Measurements from ENCODE around the gene HARBI1.
"Not testable (repeated sequence)": the region's sequence is repeated elsewhere in the genome, so short reads cannot be mapped to it uniquely, and the experiment has no call there.

Gene HARBI1

DNA sequence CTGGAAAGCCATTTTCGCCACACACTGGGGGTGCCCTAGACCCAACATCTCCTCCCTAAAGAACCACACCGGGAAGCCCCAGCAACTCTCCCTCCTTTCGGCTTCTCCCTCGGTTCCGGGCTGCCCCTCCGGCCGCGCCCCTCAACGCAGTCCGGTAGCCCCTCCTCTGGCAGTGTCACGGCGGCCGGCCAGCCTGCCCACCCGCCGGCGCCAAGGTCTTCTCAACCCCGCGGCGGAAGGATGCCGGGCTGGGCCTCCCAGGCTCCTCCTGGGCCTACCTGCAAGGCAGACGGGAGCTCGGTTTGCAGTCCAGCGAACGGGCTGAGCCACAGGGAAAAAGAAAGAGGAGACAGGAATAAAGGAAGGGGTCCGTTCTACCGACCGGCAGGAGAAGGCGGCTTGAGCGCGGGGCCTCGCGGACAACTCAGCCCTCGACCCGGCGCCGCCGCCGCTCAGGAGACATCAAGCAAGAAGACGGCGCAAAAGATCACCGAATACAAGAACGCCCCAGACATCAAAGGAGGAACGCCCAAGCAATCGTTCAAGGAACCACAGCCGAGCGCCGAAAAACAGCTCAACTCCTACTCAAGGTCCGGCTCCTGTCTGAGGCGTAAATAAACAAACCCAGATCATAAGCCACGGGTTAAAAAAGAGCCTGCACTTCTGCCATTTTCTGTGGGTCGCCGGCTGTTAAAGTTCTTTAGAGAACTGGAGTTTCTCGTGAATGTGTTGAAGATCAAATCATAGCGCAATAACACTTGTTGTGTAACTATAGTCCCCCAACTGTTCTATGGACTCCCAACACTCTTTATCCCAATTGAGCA is 23.3 kb downstream of the HARBI1 start, which contains the start of gene AMBRA1:
AMBRA1 (minus strand) TSS at position 474 of the 824 bp plus-strand sequence. CDS start 45,643 bp downstream, outside the sequence.
- H3K4me3 ChIP-seq (replicated peaks; ENCODE audit: low read depth, low read length) = peak within 1 kb of the TSS; percentile 91
- TF ChIP-seq, protein P1, sequence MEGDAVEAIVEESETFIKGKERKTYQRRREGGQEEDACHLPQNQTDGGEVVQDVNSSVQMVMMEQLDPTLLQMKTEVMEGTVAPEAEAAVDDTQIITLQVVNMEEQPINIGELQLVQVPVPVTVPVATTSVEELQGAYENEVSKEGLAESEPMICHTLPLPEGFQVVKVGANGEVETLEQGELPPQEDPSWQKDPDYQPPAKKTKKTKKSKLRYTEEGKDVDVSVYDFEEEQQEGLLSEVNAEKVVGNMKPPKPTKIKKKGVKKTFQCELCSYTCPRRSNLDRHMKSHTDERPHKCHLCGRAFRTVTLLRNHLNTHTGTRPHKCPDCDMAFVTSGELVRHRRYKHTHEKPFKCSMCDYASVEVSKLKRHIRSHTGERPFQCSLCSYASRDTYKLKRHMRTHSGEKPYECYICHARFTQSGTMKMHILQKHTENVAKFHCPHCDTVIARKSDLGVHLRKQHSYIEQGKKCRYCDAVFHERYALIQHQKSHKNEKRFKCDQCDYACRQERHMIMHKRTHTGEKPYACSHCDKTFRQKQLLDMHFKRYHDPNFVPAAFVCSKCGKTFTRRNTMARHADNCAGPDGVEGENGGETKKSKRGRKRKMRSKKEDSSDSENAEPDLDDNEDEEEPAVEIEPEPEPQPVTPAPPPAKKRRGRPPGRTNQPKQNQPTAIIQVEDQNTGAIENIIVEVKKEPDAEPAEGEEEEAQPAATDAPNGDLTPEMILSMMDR (IDR thresholded peaks at IDR 0.05; ENCODE audit: low read depth, low read length, missing control alignments) = no peak
- DNase-seq (ENCODE audit: extremely low read depth, low read depth) = peak; percentile 86

DNA sequence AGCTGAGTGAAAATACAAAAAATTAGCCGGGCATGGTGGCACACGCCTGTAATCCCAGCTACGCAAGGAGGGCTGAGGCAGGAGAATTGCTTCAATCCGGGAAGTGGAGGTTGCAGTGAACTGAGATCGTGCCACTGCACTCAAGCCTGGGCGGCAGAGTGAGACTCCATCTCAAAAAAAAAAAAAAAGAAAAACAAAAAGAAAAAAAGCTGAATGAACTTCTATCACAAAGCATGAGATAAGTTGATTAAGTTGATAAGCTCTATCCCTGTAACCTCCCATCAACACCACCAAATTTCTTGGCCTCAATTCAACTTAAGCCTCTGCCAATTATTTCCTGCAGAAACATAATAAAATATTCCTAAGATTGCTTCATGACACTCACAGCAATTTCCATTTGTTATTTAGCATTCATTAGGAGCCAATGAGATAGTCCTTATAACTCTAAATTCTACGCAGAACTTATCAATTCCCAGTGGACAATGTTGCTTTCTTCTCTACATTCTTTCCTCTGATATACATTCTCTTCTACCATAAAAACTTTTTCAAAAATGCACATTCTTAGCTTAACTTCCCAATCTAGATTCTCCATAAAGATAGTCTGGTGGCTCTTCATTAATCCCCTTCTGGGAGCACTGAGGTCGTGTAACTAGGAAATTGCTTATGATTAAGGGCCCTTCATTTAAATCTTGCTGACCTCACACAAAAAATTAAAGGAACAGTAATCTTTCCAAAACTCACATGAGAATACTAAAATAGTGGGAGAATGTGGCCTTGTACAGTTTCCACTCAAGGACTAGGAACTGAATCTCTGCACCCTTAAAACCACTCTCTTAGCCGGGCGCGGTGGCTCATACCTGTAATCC is 26.1 kb downstream of the HARBI1 start:
- TF ChIP-seq, protein P1 (IDR thresholded peaks at IDR 0.05; ENCODE audit: low read depth, low read length, missing control alignments) = no peak
- no peak overlapping the region for H3K4me3 ChIP-seq (replicated peaks; ENCODE audit: low read depth, low read length)
- no peak for DNase-seq (ENCODE audit: extremely low read depth, low read depth)

DNA sequence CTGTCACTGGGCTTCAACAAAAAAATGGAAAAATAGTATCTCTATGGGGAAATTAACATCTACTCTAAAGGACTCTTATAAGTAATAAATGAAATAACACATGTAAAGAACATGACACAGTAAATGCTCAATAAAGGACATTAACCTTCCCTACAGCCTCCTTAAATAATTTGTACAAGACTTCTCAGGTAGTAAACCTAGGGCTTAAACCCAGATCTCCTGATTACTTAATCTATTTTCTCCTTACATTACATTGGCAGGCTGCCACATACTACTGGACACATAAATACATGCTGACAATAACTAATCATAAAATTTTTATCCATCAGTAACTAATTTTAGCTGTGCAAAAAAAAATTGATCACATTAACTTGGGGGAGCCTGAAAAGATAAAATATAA is 28.1 kb downstream of the HARBI1 start:
- TF ChIP-seq, protein P1 (IDR thresholded peaks at IDR 0.05; ENCODE audit: low read depth, low read length, missing control alignments) = no peak
- no peak overlapping the region for H3K4me3 ChIP-seq (replicated peaks; ENCODE audit: low read depth, low read length)
- no peak for DNase-seq (ENCODE audit: extremely low read depth, low read depth)

DNA sequence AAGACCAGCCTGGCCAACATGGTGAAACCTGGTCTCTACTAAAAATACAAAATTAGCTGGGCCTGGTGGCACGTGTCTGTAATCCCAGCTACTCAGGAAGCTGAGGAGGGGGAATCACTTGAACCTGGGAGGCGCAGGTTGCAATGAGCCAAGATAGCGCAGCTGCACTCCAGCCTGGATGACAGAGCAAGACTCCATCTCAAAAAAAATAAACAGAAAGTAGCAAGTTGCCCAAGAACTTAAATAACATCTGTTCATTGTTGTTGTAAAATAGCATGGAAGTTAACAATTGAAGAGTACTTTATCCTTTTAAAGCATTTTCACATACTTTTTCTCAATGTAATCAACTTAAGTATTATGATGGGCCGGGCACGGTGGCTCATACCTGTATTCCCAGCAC is 28.9 kb downstream of the HARBI1 start:
- TF ChIP-seq, protein P1 (IDR thresholded peaks at IDR 0.05; ENCODE audit: low read depth, low read length, missing control alignments) = no peak
- DNase-seq (ENCODE audit: extremely low read depth, low read depth) = no peak
- H3K4me3 ChIP-seq (replicated peaks; ENCODE audit: low read depth, low read length) = no peak overlapping the region

DNA sequence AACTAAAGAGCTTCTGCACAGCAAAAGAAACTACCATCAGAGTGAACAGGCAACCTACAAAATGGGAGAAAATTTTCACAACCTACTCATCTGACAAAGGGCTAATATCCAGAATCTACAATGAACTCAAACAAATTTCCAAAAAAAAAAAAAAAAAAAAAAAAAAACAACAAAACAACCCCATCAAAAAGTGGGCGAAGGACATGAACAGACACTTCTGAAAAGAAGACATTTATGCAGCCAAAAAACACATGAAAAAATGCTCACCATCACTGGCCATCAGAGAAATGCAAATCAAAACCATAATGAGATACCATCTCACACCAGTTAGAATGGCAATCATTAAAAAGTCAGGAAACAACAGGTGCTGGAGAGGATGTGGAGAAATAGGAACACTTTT is 33.5 kb downstream of the HARBI1 start:
- H3K4me3 ChIP-seq (replicated peaks; ENCODE audit: low read depth, low read length); DNase-seq (ENCODE audit: extremely low read depth, low read depth): not testable (repeated sequence)

DNA sequence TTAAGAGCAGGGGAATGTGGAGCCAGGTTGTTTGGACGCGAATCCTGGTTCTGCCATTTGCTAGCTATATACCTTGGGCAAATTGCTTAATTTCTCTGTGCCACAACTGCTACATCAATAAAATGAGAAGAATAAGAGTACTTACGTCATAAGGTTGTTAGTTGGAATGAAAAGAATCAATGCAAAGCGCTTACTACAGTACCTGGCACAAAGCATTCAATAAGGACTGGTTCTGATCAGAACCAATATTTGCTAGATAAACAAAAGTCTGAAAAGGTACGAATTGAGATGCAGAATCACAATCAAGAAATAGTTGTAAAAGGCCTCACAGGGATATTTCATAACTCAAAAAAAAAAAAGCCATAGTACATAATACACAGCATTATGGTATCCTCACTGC is 34.4 kb downstream of the HARBI1 start:
- TF ChIP-seq, protein P1 (IDR thresholded peaks at IDR 0.05; ENCODE audit: low read depth, low read length, missing control alignments) = no peak
- no peak for DNase-seq (ENCODE audit: extremely low read depth, low read depth)
- no peak overlapping the region for H3K4me3 ChIP-seq (replicated peaks; ENCODE audit: low read depth, low read length)

DNA sequence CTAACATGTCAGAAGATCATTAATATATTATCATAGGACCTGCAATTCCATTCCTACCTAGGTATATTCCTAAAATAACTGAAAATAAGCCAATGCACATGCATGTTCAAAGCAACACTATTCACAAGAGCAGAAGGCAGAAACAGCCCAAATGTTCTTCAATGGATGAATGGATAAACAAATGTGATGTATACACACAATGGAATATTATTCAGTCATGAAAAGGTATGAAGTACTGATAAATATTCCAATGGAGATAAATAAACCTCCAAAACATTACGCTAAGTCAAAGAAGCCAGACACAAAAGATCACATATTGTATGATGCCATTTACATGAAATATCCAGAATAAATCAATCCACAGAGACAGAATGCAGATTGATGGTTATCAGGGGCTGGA is 40.0 kb downstream of the HARBI1 start:
- TF ChIP-seq, protein P1 (IDR thresholded peaks at IDR 0.05; ENCODE audit: low read depth, low read length, missing control alignments) = no peak
- no peak overlapping the region for H3K4me3 ChIP-seq (replicated peaks; ENCODE audit: low read depth, low read length)
- DNase-seq (ENCODE audit: extremely low read depth, low read depth) = no peak

Measured in HFF-Myc (cell line).